HG03378 (cell line): ENCODE data around the gene ADISSP.

Experiments
- ATAC-seq: cut with Tn5 transposase; IDR thresholded peaks from one replicate; pipeline ENCODE4 v1.9.1; 2021; ENCODE audit warnings: mild to moderate bottlenecking, moderate library complexity; ENCODE audit not compliant: unreplicated experiment

Gene ADISSP

DNA sequence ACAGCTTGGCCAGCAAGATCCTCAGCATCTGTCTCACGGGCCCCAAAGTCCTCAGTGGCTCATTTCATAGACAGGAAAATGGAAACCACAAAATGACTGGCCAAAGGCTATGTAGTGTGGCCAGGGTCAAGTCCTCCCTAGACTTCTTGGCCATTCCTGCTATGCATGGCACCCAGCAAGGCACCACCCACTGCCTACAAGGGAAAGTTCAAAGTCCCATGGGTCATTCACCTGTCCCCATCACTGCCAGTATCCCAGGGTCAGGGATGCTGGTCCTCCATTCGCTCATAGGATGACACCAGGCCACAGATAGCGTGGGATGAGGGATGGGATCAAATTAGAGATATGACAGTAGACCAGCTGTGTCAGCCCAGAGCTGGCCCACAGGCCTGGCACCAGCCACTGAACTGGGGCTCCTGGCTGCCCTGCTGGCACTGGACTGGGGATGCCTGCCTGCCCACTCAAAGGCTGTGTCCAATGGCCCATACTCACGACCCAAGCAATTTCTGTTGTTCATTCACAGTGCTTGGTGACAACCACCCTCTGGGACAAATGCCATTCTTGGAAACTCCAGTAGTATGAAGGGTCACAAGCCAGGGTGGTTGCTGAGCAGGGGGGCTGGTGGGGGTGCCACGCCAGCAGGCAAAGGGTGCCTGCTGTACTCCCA is 11.6 kb downstream of the ADISSP start:
- no peak for ATAC-seq

DNA sequence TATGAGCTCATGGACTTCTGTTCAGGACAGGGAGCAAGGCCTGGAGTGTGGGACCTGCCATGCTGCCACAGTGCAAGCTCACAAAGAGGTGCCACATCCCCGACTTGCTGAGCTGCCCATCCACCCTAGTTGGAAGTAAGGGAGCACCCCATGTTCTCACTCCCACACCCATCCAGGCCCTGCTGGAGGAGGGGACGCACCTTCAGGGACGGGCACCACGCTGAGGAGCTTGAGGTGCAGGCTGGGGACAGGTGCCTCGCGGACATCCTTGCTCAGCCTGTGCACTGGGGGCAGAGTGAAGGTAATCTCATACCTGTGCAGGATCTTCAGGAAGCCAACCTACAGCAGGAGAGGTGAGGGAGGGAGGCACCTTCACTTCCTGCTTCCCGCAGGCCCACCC is 12.3 kb downstream of the ADISSP start:
- ATAC-seq, result no peak

DNA sequence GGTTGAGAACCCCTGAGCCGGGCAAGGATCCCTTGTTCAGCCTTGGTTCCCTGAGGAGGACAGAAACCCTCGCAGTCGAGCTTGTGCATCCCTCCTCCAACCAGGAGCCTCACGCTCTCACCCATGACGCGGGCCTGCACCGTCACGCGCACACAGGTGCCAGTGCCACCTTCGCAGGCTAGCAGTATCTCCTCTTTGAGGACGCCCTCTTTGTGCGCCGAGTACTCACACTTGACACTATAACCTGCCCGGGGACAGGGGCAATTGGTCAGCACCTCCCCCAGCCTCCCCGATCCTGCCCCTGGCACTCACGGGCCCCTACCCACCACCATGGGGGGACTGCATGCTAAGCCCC is 13.3 kb downstream of the ADISSP start:
- ATAC-seq, result no peak

DNA sequence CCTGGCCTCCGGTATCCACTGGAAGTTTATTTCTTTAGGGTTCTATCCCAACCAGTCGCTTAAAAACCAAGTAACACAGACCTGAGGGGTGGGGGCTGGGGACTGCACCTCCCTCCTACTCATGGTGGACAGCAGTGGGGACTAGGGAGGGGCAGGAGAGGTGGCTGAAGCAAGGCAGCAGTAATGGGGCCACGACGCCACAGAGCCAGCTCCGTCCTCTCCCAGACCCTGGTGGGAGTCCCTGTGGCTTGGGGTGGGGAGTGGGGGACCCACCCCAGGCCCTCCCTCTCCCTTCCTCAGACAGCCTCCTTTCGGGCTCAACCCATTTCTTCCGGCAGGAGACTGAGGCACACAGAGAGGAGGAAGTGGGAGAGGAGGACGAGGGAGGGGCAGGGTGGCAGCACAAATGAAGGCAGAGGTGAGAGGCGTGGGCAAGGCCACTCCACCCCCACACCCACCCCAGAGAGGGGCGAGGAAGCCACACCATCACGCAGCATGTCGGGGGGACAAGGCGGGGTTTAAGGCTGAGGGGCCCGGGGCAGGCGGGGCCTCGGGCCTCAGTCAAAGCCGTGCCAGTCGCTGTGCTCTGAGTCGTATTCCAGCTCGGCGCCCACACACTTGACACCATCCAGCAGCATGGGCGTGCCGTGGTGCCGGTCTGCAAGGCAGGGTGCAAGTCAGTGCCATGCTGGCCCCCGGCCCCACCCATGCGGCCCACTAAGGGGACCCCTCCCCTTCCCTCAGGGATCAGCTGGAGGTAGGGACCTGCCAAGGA is 13.9 kb downstream of the ADISSP start:
- no peak for ATAC-seq

GRCh38 chr20:3753098-3753497 is 14.5 kb downstream of the ADISSP start:
- no peak for ATAC-seq

DNA sequence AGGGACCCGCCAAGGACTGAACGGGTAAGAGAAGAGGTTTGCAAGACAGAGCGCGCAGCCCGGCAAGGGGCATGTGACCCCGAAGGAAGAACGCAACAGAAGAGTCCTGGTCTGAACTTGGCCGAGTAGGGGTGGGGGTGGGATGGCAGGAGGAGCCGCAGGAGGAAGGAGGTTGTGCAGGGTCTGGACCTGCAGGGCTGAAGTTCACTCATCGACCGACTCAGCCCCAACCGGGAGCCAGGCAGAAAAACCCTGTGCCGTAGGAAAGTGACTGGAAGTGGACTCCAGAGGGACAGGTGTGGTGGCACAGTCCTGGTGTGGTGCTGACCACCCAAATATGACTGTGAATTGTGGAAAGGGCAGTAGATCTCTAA is 15.2 kb downstream of the ADISSP start:
- ATAC-seq, result no peak

DNA sequence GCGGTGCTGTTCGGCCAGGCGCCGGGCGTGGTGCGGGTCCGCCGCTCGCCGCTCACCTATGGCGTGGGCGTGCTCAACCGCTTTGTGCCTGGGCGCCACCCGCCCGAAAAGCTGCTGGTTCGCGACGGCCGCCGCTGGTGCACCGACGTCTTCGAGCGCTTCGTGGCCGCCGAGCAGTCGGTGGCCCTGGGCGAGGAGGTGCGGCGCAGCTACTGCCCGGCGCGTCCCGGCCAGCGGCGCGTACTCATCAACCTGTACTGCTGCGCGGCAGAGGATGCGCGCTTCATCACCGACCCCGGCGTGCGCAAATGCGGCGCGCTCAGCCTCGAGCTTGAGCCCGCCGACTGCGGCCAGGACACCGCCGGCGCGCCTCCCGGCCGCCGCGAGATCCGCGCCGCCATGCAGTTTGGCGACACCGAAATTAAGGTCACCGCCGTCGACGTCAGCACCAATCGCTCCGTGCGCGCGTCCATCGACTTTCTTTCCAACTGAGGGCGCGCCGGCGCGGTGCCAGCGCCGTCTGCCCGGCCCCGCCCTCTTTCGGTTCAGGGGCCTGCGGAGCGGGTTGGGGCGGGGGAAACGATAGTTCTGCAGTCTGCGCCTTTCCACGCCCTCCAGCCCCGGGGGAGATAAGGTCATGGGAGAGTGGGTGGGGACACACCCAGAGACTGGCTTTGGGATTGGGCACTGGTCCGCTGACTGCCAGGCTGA is 15.7 kb downstream of the ADISSP start:
- ATAC-seq, result no peak

GRCh38 chr20:3751305-3751674 is 16.3 kb downstream of the ADISSP start:
- no peak for ATAC-seq

DNA sequence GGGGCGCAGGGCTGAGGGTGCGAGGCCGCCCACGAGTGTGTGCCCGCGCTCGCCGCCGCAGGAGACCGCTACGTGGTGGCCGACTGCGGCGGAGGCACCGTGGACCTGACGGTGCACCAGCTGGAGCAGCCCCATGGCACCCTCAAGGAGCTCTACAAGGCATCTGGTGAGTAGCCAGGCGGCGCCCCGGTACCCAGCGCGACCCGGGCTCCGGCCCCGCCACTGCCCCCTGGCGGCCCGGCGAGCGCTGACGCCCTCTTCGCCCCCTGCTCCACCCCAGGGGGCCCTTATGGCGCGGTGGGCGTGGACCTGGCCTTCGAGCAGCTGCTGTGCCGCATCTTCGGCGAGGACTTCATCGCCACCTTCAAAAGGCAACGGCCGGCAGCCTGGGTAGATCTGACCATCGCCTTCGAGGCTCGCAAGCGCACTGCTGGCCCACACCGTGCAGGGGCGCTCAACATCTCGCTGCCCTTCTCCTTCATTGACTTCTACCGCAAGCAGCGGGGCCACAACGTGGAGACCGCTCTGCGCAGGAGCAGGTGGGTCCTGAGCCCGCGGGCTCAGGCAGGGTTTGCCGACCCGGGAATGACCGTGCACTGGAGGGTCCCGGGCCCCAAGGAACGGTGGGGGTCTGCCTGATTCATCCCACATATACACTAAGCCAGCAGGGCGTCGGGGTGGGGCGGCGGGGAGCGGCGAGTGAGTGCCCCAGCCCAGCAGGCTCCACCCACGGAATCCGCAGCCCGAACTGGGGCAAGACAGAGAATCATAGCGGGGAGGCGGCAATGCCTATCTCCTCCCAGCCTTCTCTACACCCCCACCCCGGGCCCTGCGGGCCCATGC is 17.6 kb downstream of the ADISSP start:
- ATAC-seq, result no peak

DNA sequence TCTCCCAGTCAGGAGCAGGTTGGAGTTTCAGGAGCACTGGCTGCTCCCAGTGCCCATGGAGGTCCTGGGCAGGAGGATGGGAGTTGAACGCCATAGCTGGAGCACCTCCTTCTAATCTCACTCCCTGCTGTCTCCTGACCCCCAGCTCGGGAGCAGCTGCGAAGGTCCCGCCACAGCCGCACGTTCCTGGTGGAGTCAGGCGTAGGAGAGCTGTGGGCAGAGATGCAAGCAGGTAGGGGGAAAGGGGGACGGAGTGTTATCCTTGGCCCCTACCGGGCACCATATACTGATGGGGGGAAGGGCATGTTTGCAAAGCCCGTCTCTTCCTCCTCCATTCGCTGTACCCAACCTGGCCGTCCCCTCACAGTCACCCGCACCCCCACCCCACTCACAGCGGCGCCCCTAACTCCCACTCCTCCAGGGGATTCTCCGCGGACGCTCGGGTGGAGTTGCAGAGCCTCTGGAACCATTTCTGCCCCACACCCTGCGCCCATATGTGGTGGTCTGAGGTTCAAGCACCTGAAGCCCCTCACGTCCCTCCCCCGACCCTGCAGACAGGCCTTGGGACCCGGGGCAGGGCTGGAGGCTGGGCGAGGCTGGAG is 18.4 kb downstream of the ADISSP start:
- ATAC-seq, result no peak

DNA sequence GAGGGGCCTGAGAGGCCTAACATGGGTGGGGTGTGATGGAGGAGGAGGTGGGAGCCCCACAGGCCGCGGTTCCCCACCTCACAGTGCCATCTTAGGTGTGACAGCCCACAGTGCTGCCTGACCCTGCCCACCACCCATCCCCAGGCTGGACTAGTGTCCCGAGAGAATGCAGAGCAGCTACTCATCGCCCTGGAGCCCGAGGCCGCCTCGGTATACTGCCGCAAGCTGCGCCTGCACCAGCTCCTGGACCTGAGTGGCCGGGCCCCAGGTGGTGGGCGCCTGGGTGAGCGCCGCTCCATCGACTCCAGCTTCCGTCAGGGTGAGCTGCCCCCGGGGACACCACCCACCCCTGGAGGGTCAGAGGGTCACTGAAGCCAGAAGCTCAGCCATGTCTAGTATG is 19.5 kb downstream of the ADISSP start:
- no peak for ATAC-seq

- no peak for ATAC-seq
These were observed 20.1 kb downstream of the ADISSP start for GRCh38 chr20:3747471-3747870.

GRCh38 chr20:3745686-3746173 is 21.8 kb downstream of the ADISSP start:
- no peak for ATAC-seq

DNA sequence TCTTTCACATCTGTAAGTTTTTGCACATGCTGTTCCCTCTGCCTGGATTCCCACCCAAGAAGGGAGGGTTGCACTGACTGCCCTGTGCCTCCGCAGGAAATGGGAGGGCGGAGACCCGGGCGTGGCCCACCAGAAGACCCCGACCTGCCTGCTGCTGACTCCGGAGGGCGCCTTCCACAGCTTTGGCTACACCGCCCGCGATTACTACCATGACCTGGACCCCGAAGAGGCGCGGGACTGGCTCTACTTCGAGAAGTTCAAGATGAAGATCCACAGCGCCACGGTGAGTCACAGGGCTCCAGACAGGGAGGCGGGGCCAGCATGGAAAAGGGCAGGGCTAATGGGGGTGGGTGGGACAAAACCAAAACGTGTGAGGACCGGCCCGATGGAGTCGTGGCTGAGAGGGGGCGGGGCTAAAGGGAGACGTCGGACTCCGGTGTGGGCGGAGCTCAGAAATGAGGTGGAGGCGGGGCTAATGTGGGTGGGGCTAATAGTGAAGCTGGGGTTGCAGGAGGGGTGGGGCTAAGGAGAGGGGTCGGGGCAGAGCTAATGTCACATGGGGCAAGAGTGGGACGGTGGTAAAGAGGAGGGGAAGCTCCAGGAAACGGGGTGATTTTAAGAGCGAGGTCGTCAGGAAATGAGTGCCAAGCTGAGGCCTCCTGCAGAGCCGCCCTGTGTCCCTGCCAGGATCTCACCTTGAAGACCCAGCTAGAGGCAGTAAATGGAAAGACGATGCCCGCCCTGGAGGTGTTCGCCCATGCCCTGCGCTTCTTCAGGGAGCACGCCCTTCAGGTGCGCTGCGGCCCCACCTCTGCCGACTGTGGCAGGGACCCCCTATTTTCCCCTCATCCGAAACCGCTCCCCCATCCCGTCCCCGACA is 22.5 kb downstream of the ADISSP start:
- no peak for ATAC-seq

- no peak for ATAC-seq
These were observed 23.5 kb downstream of the ADISSP start for GRCh38 chr20:3744037-3744436.

DNA sequence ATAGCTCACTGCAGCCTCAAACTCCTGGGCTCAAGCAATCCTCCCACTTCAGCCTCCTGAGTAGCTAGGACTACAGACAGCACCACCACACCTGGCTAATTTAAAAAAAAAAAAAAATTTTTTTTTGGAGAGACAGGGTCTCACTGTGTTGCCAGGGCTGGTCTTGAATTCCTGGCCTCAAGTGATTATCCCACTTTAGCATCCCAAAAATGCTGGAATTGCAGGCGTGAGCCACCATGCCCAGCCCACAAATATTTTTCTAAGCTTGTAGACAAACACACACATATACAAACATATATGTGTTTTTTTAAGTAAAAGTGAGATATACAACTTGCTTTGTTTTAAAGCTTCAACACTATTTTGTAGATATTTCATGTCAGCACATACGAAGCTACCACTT is 24.3 kb downstream of the ADISSP start:
- no peak for ATAC-seq

- ATAC-seq, result no peak
These were observed 25.6 kb downstream of the ADISSP start for GRCh38 chr20:3741836-3742458.

DNA sequence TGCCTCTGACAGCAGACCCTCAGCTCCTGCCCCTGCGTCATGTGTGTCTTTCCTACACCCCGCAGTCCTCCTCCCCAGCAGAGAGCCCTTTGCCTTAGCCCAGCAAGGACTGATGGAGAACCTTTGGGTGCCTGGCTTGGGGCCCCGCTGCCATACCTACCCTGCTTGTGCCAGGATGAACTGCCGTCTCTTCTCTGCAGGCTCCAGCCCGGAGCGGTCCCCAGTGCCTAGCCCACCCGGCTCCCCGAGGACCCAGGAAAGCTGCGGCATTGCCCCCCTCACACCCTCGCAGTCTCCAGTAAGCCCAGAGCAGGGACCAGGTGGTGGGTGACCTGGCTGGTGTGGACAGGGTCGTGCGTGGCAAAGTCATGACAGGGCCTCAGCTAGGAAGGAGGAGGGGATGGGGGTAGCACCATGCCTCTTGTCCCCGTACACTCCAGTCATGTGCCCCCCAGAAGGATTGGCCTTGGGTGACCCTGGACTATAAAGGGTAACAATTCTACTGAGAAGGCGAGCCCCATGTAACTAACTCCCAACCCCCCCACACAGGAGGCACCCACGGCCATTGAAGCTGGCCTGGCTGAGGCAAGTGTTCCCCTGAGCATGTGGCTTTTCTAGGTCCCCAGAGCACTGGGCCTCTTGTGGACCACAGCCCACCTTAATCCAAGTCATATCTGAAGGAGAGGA is 26.8 kb downstream of the ADISSP start:
- no peak for ATAC-seq
